GM12801 (cell line): ENCODE measurements around the gene ATP1B1.

Source experiments
- CTCF ChIP-seq: IDR thresholded peaks from one replicate; pipeline ENCODE4 v1.5.1; 2011; ENCODE audit warnings: control low read depth; ENCODE audit not compliant: insufficient read length; ENCODE audit errors: extremely low read depth

The ATP1B1 gene

DNA sequence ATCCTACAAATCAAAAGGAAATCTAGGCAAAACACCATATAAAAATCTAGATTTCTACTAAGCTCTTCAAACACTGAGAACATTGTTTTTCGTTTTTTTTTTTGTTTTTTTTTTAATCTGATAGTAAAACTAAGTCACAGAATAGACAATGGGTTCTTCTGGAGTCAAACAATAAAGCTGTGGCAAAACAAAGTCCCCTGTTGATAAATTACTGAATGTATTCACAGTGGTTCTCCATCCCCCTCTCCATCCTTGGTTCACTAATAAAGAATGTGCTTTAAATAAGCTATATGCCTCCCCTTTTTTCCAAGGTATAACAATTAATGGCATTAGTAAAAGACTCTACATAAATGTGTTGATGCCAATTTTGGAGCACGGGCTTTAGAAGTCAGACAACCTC lies 16.7 kb upstream of the ATP1B1 start:
- TF ChIP-seq CTCF, result no peak

- TF ChIP-seq CTCF, result no peak
These were observed 16.1 kb upstream of the ATP1B1 start for GRCh38 chr1:169090308-169090899.

DNA sequence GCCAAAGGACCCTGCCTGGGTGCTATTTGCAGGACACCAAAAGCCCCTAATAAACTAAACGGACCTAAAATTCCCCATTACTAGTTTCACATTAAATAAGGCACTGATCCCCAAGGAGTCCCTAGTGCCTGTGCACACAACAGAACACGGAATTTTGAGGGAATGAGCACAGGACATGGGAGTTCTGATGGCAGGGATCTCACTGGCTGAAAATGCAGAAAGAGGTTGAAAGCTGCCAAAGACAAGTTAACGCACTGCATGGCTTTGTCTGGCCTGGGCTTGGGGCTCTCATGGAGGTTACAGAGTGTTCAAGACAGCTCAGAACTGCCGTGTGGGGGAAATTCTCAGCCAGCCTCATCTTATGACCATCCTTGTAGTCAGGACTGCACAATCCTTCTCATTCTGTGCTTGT lies 15.6 kb upstream of the ATP1B1 start:
- no peak for TF ChIP-seq CTCF

DNA sequence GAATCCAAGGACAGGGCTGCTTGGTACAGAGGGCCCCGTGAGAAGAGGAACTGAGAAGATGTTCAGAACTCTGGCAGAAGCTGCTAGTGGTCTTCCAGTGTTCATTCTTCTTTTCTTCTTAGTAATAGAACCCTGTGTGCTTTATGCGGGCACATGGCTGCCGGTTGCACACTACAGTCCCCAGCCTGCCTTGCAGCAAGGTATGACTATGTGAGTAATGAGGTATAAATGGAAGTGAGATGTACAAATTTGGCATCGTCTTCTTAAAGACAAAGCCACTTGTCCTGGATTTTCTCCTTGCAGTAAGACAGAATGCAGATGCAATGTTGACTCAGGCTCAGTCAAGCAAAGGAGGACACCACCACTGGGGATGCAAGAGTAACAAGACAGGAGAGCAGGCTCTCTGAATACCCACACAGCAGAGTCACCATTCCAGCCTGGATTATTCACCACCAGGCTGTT lies 15.0 kb upstream of the ATP1B1 start:
- no peak for TF ChIP-seq CTCF

DNA sequence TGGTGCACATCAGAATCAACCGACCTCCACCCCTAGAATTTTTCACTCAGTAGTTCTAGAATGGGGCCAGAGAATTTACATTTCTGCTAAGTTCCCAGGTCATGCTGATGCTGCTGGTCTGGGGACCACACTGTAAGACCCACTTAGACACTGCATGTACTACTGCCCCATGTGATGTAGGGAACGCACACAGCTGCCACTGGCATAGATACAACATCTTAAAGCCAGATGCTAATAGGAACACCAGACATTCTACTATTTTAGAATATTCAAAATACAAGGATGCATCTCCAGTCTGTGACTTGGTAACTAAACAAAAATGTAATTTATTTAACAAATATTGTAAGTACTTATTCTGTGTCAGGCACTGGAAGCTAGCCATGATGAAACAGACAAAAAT lies 14.1 kb upstream of the ATP1B1 start:
- no peak for TF ChIP-seq CTCF

DNA sequence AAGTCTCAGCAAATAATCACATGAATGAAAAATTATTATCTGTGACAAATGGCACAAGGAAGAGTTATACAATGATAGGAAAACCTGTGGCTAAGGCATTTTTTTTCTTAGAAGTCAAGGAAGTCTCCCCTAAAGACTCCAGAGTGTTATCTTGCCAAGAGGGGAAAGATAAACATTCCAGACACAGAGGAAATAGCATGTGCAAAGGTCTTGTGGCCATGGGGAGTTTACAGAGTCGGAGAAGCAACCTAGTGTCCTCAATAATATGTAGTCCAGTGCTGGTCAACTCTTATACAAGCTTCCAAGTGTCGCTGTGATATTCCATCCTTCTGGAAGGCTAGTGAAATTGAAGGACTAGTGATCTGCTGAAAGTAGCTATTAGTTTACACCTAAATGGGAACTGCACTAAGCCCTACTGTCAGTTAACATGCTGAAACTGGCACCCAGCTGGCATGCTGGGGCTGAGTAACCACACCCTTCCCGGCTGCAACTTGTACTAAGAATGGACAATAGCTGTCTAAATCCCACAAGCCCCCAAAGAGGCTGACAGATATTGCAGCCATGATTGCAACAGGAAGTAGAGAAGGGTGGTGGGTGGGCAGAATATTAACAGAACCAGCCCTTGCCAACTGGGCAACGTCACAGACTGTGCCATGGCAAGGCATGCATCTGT lies 11.5 kb upstream of the ATP1B1 start:
- TF ChIP-seq CTCF, result no peak

- no peak for TF ChIP-seq CTCF
These were observed 8.1 kb upstream of the ATP1B1 start for GRCh38 chr1:169098380-169098779.

DNA sequence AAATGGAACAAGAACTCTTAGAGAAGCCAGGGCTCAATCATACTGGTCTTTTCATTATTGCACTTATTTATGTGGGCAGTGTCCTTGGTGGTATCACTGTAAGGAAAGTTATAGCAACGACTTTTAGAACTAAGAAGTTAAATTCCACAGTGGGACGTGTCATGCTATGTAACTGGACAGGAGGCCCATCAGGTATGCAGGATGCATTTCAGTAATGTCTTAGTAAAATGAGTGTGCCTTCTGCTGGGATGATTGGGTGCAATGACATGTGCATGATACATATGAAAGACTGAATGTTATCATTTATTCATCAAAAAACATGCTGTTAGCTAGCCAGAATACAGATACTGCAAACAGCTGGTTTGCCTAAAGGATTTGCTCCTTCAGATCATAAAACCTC lies 6.9 kb upstream of the ATP1B1 start:
- no peak for TF ChIP-seq CTCF
